DND-41 (cell line): Measurements from ENCODE around the gene BMP5.

Experiments
- ATAC-seq: fragments of 200-7000 bp; cut with Tn5 transposase; 3 replicates; pipeline ENCODE4 v1.9.1; 2021; ENCODE audit warnings: low read depth; ENCODE audit not compliant: insufficient read depth
- DNase-seq: peaks from one replicate; pipeline ENCODE4 v3.0.0-alpha.2; 2020
- H2AFZ ChIP-seq: 2 replicates; pipeline ENCODE4 v1.6.0; 2012; ENCODE audit warnings: low read depth, low read length
- H3K27ac ChIP-seq: 2 replicates; pipeline ENCODE4 v1.5.1; 2012; ENCODE audit warnings: low read length, inconsistent platforms
- H3K27me3 ChIP-seq: fragments of 200-600 bp; sonication (generic); 2 replicates; pipeline ENCODE4 v1.6.0; 2012; ENCODE audit warnings: low read length, mild to moderate bottlenecking, inconsistent platforms; ENCODE audit not compliant: insufficient read depth, poor library complexity
- H3K36me3 ChIP-seq: 2 replicates; pipeline ENCODE4 v1.5.1; 2012; ENCODE audit warnings: low read length, inconsistent platforms; ENCODE audit not compliant: insufficient read depth
- H3K4me1 ChIP-seq: 2 replicates; pipeline ENCODE4 v1.5.1; 2012; ENCODE audit warnings: mild to moderate bottlenecking, low read length; ENCODE audit not compliant: insufficient read depth
- H3K4me2 ChIP-seq: 2 replicates; pipeline ENCODE4 v1.6.0; 2012; ENCODE audit warnings: mild to moderate bottlenecking, moderate library complexity, low read length, inconsistent platforms; ENCODE audit not compliant: insufficient read depth
- H3K4me3 ChIP-seq, 2 experiments: fragments of 200-600 bp in 1 of 2; shearing (Covaris generic) in 1 of 2; 2 replicates each; pipeline ENCODE4 v1.5.1; 2012 to 2016; ENCODE audit warnings: inconsistent platforms in 2 of 2, low read length in 2 of 2, mild to moderate bottlenecking in 2 of 2, low read depth in 1 of 2, moderate library complexity in 1 of 2
- H3K79me2 ChIP-seq: 2 replicates; pipeline ENCODE4 v1.6.0; 2012; ENCODE audit warnings: low read length, inconsistent platforms; ENCODE audit not compliant: insufficient read depth
- H3K9ac ChIP-seq: 2 replicates; pipeline ENCODE4 v1.6.0; 2012; ENCODE audit warnings: low read depth, mild to moderate bottlenecking, inconsistent platforms, low read length, moderate library complexity
- H3K9me3 ChIP-seq: 2 replicates; pipeline ENCODE4 v1.5.1; 2012; ENCODE audit warnings: low read length, moderate library complexity, mild to moderate bottlenecking, inconsistent platforms; ENCODE audit not compliant: insufficient read depth, severe bottlenecking
- H4K20me1 ChIP-seq: 2 replicates; pipeline ENCODE4 v1.6.0; 2012; ENCODE audit warnings: low read length; ENCODE audit not compliant: insufficient read depth
- EZH2 ChIP-seq: IDR thresholded peaks from 3 replicates; pipeline ENCODE4 v1.6.1; 2012; ENCODE audit warnings: borderline replicate concordance, low read depth, mild to moderate bottlenecking, moderate library complexity, low read length, inconsistent platforms; ENCODE audit not compliant: severe bottlenecking
- TF ChIP-seq, protein P1 (sequence below): IDR thresholded peaks from 2 replicates; pipeline ENCODE4 v1.5.1; 2012; ENCODE audit warnings: borderline replicate concordance, low read length, moderate library complexity, mild to moderate bottlenecking; ENCODE audit not compliant: poor library complexity, severe bottlenecking; ENCODE audit errors: extremely low read depth

Gene BMP5

DNA sequence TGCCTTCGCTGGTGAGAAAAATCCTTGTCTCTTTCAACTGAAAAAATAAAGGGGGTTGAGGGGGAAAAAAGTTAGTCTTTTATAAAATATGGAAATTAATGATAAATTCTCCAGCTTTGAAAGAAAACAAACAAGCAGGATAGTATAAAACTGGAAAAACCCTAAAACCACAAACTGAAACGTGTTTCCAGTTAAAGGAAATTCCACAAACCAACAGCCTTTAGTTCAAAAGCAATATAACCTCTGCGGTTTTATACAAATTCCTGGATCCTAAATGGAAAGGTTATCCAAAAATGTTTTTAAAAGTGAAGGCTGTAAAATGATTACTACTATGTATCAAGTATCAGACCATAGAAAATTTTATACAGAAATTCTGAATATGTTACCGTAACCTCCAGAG is 55.6 kb downstream of the BMP5 start:
- DNase-seq (no peak), ATAC-seq (no peak)
- no peak overlapping the region for H2AFZ ChIP-seq
- no peaks in the 10 kb centered on the region for H3K4me1 ChIP-seq
- H3K79me2 ChIP-seq: no peaks in the 10 kb centered on the region
- TF ChIP-seq, protein P1, sequence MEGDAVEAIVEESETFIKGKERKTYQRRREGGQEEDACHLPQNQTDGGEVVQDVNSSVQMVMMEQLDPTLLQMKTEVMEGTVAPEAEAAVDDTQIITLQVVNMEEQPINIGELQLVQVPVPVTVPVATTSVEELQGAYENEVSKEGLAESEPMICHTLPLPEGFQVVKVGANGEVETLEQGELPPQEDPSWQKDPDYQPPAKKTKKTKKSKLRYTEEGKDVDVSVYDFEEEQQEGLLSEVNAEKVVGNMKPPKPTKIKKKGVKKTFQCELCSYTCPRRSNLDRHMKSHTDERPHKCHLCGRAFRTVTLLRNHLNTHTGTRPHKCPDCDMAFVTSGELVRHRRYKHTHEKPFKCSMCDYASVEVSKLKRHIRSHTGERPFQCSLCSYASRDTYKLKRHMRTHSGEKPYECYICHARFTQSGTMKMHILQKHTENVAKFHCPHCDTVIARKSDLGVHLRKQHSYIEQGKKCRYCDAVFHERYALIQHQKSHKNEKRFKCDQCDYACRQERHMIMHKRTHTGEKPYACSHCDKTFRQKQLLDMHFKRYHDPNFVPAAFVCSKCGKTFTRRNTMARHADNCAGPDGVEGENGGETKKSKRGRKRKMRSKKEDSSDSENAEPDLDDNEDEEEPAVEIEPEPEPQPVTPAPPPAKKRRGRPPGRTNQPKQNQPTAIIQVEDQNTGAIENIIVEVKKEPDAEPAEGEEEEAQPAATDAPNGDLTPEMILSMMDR: no peak
- no peaks in the 10 kb centered on the region for H3K27me3 ChIP-seq
- no peak overlapping the region for H3K4me2 ChIP-seq
- H3K36me3 ChIP-seq: no peaks in the 10 kb centered on the region
- H4K20me1 ChIP-seq: no peaks in the 10 kb centered on the region
- H3K9me3 ChIP-seq: no peaks in the 10 kb centered on the region
- no peak overlapping the region for H3K27ac ChIP-seq
- H3K9ac ChIP-seq: no peak overlapping the region
- no peak overlapping the region for H3K4me3 ChIP-seq

DNA sequence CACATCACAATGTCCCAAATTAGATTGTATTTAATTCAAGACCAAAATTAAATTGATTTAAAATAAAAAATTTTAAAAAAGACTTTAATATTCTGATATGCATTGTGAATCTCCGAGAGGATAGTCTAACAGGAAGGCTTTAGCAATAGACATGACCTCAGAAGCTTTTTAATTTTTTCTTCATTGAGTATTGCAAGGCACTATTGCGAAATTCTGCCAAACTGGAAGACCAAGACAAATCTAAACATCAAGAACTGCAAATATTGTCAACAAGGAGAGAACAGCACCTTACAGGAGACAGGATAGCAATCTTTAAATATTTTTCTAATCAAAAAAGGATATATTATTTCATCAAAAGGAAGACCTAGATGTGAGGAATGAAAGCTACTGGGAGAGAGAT is 56.9 kb downstream of the BMP5 start:
- ATAC-seq: no peak
- no peak overlapping the region for H3K4me2 ChIP-seq
- H3K36me3 ChIP-seq: no peaks in the 10 kb centered on the region
- no peaks in the 10 kb centered on the region for H3K9me3 ChIP-seq
- no peak overlapping the region for H3K4me3 ChIP-seq
- no peaks in the 10 kb centered on the region for H4K20me1 ChIP-seq
- H2AFZ ChIP-seq: no peak overlapping the region
- H3K4me1 ChIP-seq: no peaks in the 10 kb centered on the region
- no peak overlapping the region for H3K27ac ChIP-seq
- no peak overlapping the region for H3K9ac ChIP-seq
- H3K27me3 ChIP-seq: no peaks in the 10 kb centered on the region
- H3K79me2 ChIP-seq: no peaks in the 10 kb centered on the region
- TF ChIP-seq, protein P1: no peak
- TF ChIP-seq EZH2: no peak
- no peak for DNase-seq

DNA sequence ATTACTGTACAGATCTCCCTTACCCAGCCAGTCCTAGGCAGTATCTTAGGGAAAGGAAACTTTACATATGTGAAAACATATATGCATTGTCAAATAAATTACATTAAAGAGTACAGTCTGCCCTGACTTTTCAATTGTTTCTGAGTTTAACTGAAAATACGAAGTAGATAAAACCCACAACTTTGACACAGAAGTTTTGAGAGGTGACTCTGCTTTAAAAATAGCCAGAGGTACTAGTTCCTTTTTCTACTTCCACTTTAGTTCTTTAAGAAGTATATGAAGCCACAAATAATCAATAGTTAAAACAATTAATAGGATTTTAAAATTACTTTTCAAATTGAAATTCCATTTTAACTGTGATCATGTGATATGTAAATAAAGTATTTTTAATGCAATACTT is 62.9 kb downstream of the BMP5 start:
- no peak for ATAC-seq
- no peak overlapping the region for H3K27ac ChIP-seq
- TF ChIP-seq, protein P1: no peak
- no peak for TF ChIP-seq EZH2
- H4K20me1 ChIP-seq: no peaks in the 10 kb centered on the region
- no peaks in the 10 kb centered on the region for H3K36me3 ChIP-seq
- H3K4me1 ChIP-seq: no peaks in the 10 kb centered on the region
- DNase-seq: no peak
- H3K4me2 ChIP-seq: no peak overlapping the region
- H3K27me3 ChIP-seq: no peaks in the 10 kb centered on the region
- no peaks in the 10 kb centered on the region for H3K79me2 ChIP-seq
- H2AFZ ChIP-seq: no peak overlapping the region
- H3K9me3 ChIP-seq: no peaks in the 10 kb centered on the region
- H3K4me3 ChIP-seq: no peak overlapping the region
- no peak overlapping the region for H3K9ac ChIP-seq

DNA sequence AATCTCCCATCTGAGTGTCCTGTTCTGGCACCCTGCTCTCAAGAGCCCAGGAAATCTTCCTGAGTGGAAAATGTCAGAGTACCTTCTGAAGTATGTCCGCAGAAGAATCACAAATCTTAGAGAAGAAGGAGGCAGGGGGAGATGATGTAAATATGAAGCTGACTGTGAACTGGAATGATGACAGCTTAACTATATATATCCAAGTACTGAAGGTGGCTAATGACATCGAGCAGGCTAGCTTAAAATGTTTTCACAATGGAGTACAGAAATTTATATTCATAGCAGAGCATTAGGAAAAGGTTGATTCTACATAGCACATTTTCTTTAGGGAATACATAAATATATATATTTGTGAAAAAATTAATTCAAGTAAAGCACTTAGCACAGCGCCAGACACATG is 64.3 kb downstream of the BMP5 start:
- TF ChIP-seq, protein P1: no peak
- no peak for TF ChIP-seq EZH2
- no peaks in the 10 kb centered on the region for H3K4me1 ChIP-seq

More for the DNA sequence above, 64.3 kb downstream of the BMP5 start:
- Histone ChIP-seq H3K36me3 (no peaks in the 10 kb centered on the region), H3K27me3 (no peaks in the 10 kb centered on the region), H3K4me2 (no peak overlapping the region), H3K9ac (no peak overlapping the region), H3K27ac (no peak overlapping the region), H3K9me3 (no peaks in the 10 kb centered on the region), H4K20me1 (no peaks in the 10 kb centered on the region), H3K4me3 (no peak overlapping the region), H2AFZ (no peak overlapping the region), H3K79me2 (no peaks in the 10 kb centered on the region)
- no peak for DNase-seq
- no peak for ATAC-seq
